PC-3 (cell line): ENCODE results near the gene CYB5B. TPM values are rescaled to one million over a fixed set of nuclear protein-coding genes. Genes with fewer than 3 reads are reported as not detected.
A peak's percentile ranks its signal among the peaks of the same experiment; 100 is the strongest.

Experiments
- ATAC-seq: fragments of 200-7000 bp; cut with Tn5 transposase; 2 replicates; pipeline ENCODE4 v1.9.1; 2020; ENCODE audit warnings: mild to moderate bottlenecking, moderate library complexity
- BruUV-seq: library from RNA; stranded (reverse); fragments of 400-500 nt; replicated peaks from 2 replicates; lab custom pipeline; 2021; lab: Mats Ljungman, UMichigan
- CTCF ChIA-PET: fragments of 300-600 bp; sonication (Branson Sonifier 250); formaldehyde crosslinking; loops from one replicate; lab custom pipeline; 2022; ENCODE audit warnings: antibody characterized with exemption; lab: Charles Lee
- POLR2A ChIA-PET: fragments of 300-600 bp; sonication (Branson Sonifier 250); formaldehyde crosslinking; loops from one replicate; lab custom pipeline; 2022; ENCODE audit warnings: antibody characterized with exemption; ENCODE audit not compliant: unreplicated experiment; lab: Charles Lee
- DNase-seq: peaks from one replicate; pipeline ENCODE4 v3.0.0-alpha.2; 2015
- H2AFZ ChIP-seq: fragments of 300-600 bp; sonication (generic); 2 replicates; pipeline ENCODE4 v1.6.0; 2016; ENCODE audit warnings: antibody characterized with exemption, low read length
- H3F3A ChIP-seq: fragments of 300-600 bp; sonication (generic); one replicate; pipeline ENCODE4 v1.6.0; 2017; ENCODE audit warnings: antibody characterized with exemption, low read length, control low read depth, mild to moderate bottlenecking; ENCODE audit not compliant: unreplicated experiment
- H3K27ac ChIP-seq: fragments of 300-600 bp; sonication (generic); 2 replicates; pipeline ENCODE4 v1.5.1; 2016; ENCODE audit warnings: mild to moderate bottlenecking, low read length
- H3K27me3 ChIP-seq: fragments of 300-600 bp; sonication (generic); 2 replicates; pipeline ENCODE4 v1.6.1; 2016; ENCODE audit warnings: low read length, mixed read lengths
- H3K36me3 ChIP-seq: fragments of 300-600 bp; sonication (generic); 2 replicates; pipeline ENCODE4 v1.6.1; 2016; ENCODE audit warnings: low read depth, mixed run types, low read length, mixed read lengths
- H3K4me1 ChIP-seq: fragments of 300-600 bp; sonication (generic); 2 replicates; pipeline ENCODE4 v1.5.1; 2016; ENCODE audit warnings: low read length; ENCODE audit not compliant: insufficient read depth
- H3K4me2 ChIP-seq: fragments of 300-600 bp; sonication (generic); 2 replicates; pipeline ENCODE4 v1.6.0; 2016; ENCODE audit warnings: low read length
- H3K4me3 ChIP-seq: fragments of 300-600 bp; sonication (generic); 2 replicates; pipeline ENCODE4 v1.5.1; 2016; ENCODE audit warnings: mild to moderate bottlenecking, low read length, mixed read lengths
- H3K79me2 ChIP-seq: fragments of 300-600 bp; sonication (generic); 2 replicates; pipeline ENCODE4 v1.6.1; 2017; ENCODE audit warnings: low read length, mixed read lengths
- H3K9ac ChIP-seq: fragments of 300-600 bp; sonication (generic); 2 replicates; pipeline ENCODE4 v1.6.0; 2016; ENCODE audit warnings: mild to moderate bottlenecking, low read length
- H3K9me2 ChIP-seq: fragments of 300-600 bp; sonication (generic); replicated peaks from 2 replicates; pipeline ENCODE4 v1.6.1; 2016; ENCODE audit warnings: mixed run types, low read length, mixed read lengths
- H3K9me3 ChIP-seq: fragments of 300-600 bp; sonication (generic); 2 replicates; pipeline ENCODE4 v1.6.1; 2016; ENCODE audit warnings: low read length, mixed read lengths
- H4K20me1 ChIP-seq: fragments of 300-600 bp; sonication (generic); 2 replicates; pipeline ENCODE4 v1.6.1; 2016; ENCODE audit warnings: low read length, mixed read lengths
- EZH2 ChIP-seq: fragments of 300-600 bp; sonication (generic); IDR thresholded peaks from one replicate; pipeline ENCODE4 v1.6.1; 2017; ENCODE audit warnings: antibody characterized with exemption, mild to moderate bottlenecking, low read length; ENCODE audit not compliant: unreplicated experiment
- EZH2phosphoT487 ChIP-seq: fragments of 300-600 bp; sonication (generic); IDR thresholded peaks from 2 replicates; pipeline ENCODE4 v1.6.1; 2018; ENCODE audit warnings: mild to moderate bottlenecking, antibody characterized with exemption, low read length, borderline replicate concordance
- intact Hi-C: fragments of 100-400 bp; cut with micrococcal nuclease; formaldehyde crosslinking; loops from 2 replicates; pipeline ENCODE4 v1.9.0; 2023
- total RNA-seq: library from RNA; depleted of rRNA; stranded (reverse); fragments of >200 nt; gene quantifications from 2 replicates; pipeline ENCODE4 v1.2.3, GENCODE V29; 2014
- TF ChIP-seq, protein P1 (sequence below): fragments of 300-600 bp; sonication (generic); conservative IDR thresholded peaks from 2 replicates; pipeline ENCODE4 v1.5.1; 2017; ENCODE audit warnings: antibody characterized with exemption, low read depth, mild to moderate bottlenecking, low read length

The CYB5B gene
- total RNA-seq, 1 experiment from 2014 or later = 64.5 TPM

DNA sequence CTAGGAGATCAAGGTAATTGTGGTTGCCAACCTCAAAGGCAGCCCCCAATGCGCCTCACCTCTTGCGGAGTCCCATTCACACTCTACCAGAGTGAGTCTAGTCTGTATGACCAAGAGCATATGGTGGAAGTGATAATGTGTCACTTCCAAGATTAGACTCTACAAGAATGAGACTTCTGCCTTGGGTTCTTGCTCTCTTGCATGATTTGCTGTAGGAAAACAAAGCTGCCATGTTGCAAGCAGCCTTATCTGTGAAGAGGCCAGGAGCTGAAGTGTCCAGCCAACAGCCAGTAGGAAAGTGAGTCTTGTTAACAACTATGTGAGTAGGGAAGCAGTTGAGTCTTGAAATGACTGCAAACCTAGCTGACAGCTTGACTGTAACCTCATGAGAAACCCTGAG, 42.0 kb upstream of the CYB5B start:
- Histone ChIP-seq H3F3A (no peaks in the 10 kb centered on the region), H3K9ac (no peak overlapping the region), H3K4me3 (no peak overlapping the region), H3K27me3 (no peaks in the 10 kb centered on the region), H3K9me3 (no peaks in the 10 kb centered on the region), H3K79me2 (peaks cover 46% of the 10 kb centered on the region), H3K27ac (no peak overlapping the region), H2AFZ (no peak overlapping the region), H3K9me2 (no peaks in the 10 kb centered on the region), H3K36me3 (peaks cover 36% of the 10 kb centered on the region), H4K20me1 (no peaks in the 10 kb centered on the region), H3K4me1 (peaks cover 8% of the 10 kb centered on the region), H3K4me2 (no peak overlapping the region)
- ChIA-PET POLR2A (no interaction called here), CTCF (no interaction called here)
- TF ChIP-seq, protein P1, sequence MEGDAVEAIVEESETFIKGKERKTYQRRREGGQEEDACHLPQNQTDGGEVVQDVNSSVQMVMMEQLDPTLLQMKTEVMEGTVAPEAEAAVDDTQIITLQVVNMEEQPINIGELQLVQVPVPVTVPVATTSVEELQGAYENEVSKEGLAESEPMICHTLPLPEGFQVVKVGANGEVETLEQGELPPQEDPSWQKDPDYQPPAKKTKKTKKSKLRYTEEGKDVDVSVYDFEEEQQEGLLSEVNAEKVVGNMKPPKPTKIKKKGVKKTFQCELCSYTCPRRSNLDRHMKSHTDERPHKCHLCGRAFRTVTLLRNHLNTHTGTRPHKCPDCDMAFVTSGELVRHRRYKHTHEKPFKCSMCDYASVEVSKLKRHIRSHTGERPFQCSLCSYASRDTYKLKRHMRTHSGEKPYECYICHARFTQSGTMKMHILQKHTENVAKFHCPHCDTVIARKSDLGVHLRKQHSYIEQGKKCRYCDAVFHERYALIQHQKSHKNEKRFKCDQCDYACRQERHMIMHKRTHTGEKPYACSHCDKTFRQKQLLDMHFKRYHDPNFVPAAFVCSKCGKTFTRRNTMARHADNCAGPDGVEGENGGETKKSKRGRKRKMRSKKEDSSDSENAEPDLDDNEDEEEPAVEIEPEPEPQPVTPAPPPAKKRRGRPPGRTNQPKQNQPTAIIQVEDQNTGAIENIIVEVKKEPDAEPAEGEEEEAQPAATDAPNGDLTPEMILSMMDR = no peak
- TF ChIP-seq EZH2phosphoT487 (no peak), EZH2 (no peak)
- no TSS peak for BruUV-seq
- DNase-seq (no peak), ATAC-seq (no peak)
- intact Hi-C loops = no loop called here

DNA sequence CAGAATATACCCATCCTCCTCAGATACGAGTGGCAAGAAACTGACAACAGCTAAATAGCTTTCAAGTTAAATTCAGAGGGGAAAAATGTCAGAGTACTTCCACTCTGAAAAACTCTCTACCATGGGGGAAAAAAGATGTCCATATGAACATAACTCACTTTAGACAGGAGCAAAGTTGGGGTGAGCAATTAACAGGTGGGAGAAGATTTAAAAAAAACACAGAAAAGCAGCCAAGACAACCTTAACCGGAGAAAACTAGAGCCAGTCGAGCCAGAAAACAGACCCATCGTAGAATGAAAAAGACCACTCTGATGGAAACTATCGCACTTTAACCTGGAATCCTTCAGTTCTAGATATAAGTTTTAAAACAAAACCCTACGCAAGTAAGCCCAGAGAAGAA, 39.4 kb upstream of the CYB5B start:
- POLR2A ChIA-PET = no interaction called here
- peak overlapping the region; percentile 91 for H3K9ac ChIP-seq

DNA sequence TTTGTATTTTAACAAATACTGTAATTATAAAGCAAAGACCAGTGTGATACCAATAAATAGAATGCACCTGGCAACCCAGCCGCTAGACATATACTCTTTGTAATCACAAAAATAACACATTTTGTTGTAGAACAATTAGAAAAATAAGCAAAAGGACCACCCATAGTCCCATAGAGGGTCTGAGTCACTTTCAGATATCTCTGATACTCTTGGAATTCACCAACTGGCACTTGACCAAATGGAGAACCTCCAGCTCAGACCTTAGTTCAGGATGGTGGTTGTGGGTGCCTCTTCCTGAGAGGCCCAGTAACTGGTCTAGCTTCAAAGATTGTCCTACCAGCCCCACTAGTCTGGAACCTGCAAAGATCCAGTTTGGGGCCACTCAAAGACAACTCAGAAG, 37.8 kb upstream of the CYB5B start:
- BruUV-seq = no TSS peak
- H3K4me1 ChIP-seq = peaks cover 8% of the 10 kb centered on the region
- H3K4me3 ChIP-seq = peak overlapping the region; percentile 87; the same call in 1 of the 2 replicates
- H3K79me2 ChIP-seq = peaks cover 39% of the 10 kb centered on the region
- peak overlapping the region; percentile 86; the same call in 1 of the 2 replicates for H2AFZ ChIP-seq
- H4K20me1 ChIP-seq = no peaks in the 10 kb centered on the region
- intact Hi-C loops = no loop called here
- no peak overlapping the region for H3K9ac ChIP-seq
- CTCF ChIA-PET = no interaction called here
- peaks cover 20% of the 10 kb centered on the region for H3K36me3 ChIP-seq
- H3K9me2 ChIP-seq = no peaks in the 10 kb centered on the region
- TF ChIP-seq, protein P1 = no peak
- no peak for TF ChIP-seq EZH2phosphoT487
- no peak for TF ChIP-seq EZH2
- DNase-seq = no peak
- H3K27me3 ChIP-seq = no peaks in the 10 kb centered on the region
- ATAC-seq = no peak
- peak overlapping the region; percentile 64; the same call in 1 of the 2 replicates for H3K4me2 ChIP-seq
- H3F3A ChIP-seq = no peaks in the 10 kb centered on the region
- POLR2A ChIA-PET = no interaction called here
- H3K27ac ChIP-seq = no peak overlapping the region
- no peaks in the 10 kb centered on the region for H3K9me3 ChIP-seq

More for the DNA sequence above, 39.4 kb upstream of the CYB5B start:
- intact Hi-C loops = no loop called here
- Histone ChIP-seq H3K27ac (no peak overlapping the region), H3K4me3 (peak overlapping the region; percentile 87), H2AFZ (no peak overlapping the region), H3K9me2 (no peaks in the 10 kb centered on the region), H3K4me1 (peaks cover 8% of the 10 kb centered on the region), H3K36me3 (peaks cover 26% of the 10 kb centered on the region), H3K9me3 (no peaks in the 10 kb centered on the region), H3K79me2 (peaks cover 46% of the 10 kb centered on the region), H3F3A (no peaks in the 10 kb centered on the region), H3K4me2 (peak overlapping the region; percentile 100), H4K20me1 (no peaks in the 10 kb centered on the region), H3K27me3 (no peaks in the 10 kb centered on the region)
- CTCF ChIA-PET = interaction anchor here (0.6 kb wide), 2 partner anchors 46 to 236 kb away, joined by 3 read pairs; no protein-coding TSS in a partner anchor
- BruUV-seq = TSS peak; percentile 55
- TF ChIP-seq, protein P1 = no peak
- no peak for TF ChIP-seq EZH2
- no peak for TF ChIP-seq EZH2phosphoT487
- ATAC-seq = no peak
- DNase-seq = no peak
